Cardiac muscle cell (in vitro differentiated cells and primary cell): ENCODE results near the gene FADS1. TPM values are rescaled to one million over a fixed set of nuclear protein-coding genes. Genes with fewer than 3 reads are reported as not detected.
A peak's percentile ranks its signal among the peaks of the same experiment; 100 is the strongest.

Source experiments
- DNase-seq, 2 donors: peaks; one replicate each; pipeline versions ENCODE4 v3.0.0 to v3.0.0-alpha.2; 2010 to 2017; ENCODE audit warnings: low read depth in 1 of 2, low spot score in 1 of 2
- H3K27ac ChIP-seq: fragments of 200-600 bp; sonication (generic); 2 replicates; pipeline ENCODE4 v1.5.1; 2016
- H3K27me3 ChIP-seq: fragments of 200-600 bp; sonication (generic); 2 replicates; pipeline ENCODE4 v1.6.0; 2016; ENCODE audit warnings: control low read depth
- H3K36me3 ChIP-seq: fragments of 200-600 bp; sonication (generic); 2 replicates; pipeline ENCODE4 v1.5.1; 2016; ENCODE audit warnings: control low read depth
- H3K4me1 ChIP-seq: fragments of 200-600 bp; sonication (generic); 2 replicates; pipeline ENCODE4 v1.8.1; 2017; ENCODE audit warnings: low read depth, mild to moderate bottlenecking, mixed run types
- H3K4me3 ChIP-seq: fragments of 200-600 bp; sonication (generic); 2 replicates; pipeline ENCODE4 v1.5.1; 2016; ENCODE audit warnings: mild to moderate bottlenecking
- H3K9me3 ChIP-seq: fragments of 200-600 bp; sonication (generic); 2 replicates; pipeline ENCODE4 v1.5.1; 2017; ENCODE audit warnings: low read depth, mild to moderate bottlenecking, control low read depth
- CTCF ChIP-seq: IDR thresholded peaks from 2 replicates; pipeline ENCODE4 v1.5.1; 2012; ENCODE audit warnings: low read depth, mild to moderate bottlenecking, low read length
- polyA plus RNA-seq: library from polyadenylated mRNA; unstranded; fragments of >200 nt; fragmentation: Nextera tagmentation; extraction: Ambion mirVana; gene quantifications from 2 replicates; pipeline ENCODE4 v1.2.1, GENCODE V29; 2016
- total RNA-seq: library from RNA; depleted of rRNA; stranded (reverse); fragments of >200 nt; gene quantifications from 2 replicates; pipeline ENCODE4 v1.2.3, GENCODE V29; 2016

The FADS1 gene
- total and polyA plus RNA-seq, 2 experiments from 2014 or later, result 114 to 249 TPM

- peak in 1 of 2 donors; percentile 63 for DNase-seq
- Histone ChIP-seq H3K4me1 (no peaks in the 10 kb centered on the region), H3K9me3 (no peaks in the 10 kb centered on the region), H3K27ac (peak overlapping the region; percentile 12), H3K4me3 (no peak overlapping the region), H3K36me3 (peaks cover 20% of the 10 kb centered on the region), H3K27me3 (no peaks in the 10 kb centered on the region)
- no peak for TF ChIP-seq CTCF
These were observed 32.9 kb downstream of the FADS1 start for GRCh38 chr11:61783717-61784505.

- DNase-seq, result no peak
- H3K9me3 ChIP-seq, result no peaks in the 10 kb centered on the region
- no peak overlapping the region for H3K27ac ChIP-seq
- no peak for TF ChIP-seq CTCF
- peaks cover 26% of the 10 kb centered on the region for H3K36me3 ChIP-seq
- no peak overlapping the region for H3K4me3 ChIP-seq
- no peaks in the 10 kb centered on the region for H3K4me1 ChIP-seq
- no peaks in the 10 kb centered on the region for H3K27me3 ChIP-seq
These were observed 34.0 kb downstream of the FADS1 start for GRCh38 chr11:61782841-61783240.

GRCh38 chr11:61782299-61782698 lies 34.5 kb downstream of the FADS1 start:
- H3K27ac ChIP-seq, result no peak overlapping the region
- no peak for TF ChIP-seq CTCF
- H3K4me1 ChIP-seq, result no peaks in the 10 kb centered on the region
- no peak for DNase-seq
- no peaks in the 10 kb centered on the region for H3K27me3 ChIP-seq
- H3K36me3 ChIP-seq, result peaks cover 24% of the 10 kb centered on the region
- H3K4me3 ChIP-seq, result no peak overlapping the region
- H3K9me3 ChIP-seq, result no peaks in the 10 kb centered on the region

- peaks cover 20% of the 10 kb centered on the region for H3K36me3 ChIP-seq
- DNase-seq, result no peak
- no peak overlapping the region for H3K4me3 ChIP-seq
- no peaks in the 10 kb centered on the region for H3K27me3 ChIP-seq
- H3K9me3 ChIP-seq, result no peaks in the 10 kb centered on the region
- no peak overlapping the region for H3K27ac ChIP-seq
- no peaks in the 10 kb centered on the region for H3K4me1 ChIP-seq
- TF ChIP-seq CTCF, result no peak
These were observed 35.2 kb downstream of the FADS1 start for GRCh38 chr11:61781585-61781984.

- no peak for TF ChIP-seq CTCF
- Histone ChIP-seq H3K4me1 (no peaks in the 10 kb centered on the region), H3K4me3 (no peak overlapping the region), H3K27me3 (no peaks in the 10 kb centered on the region), H3K27ac (no peak overlapping the region), H3K36me3 (peaks cover 14% of the 10 kb centered on the region), H3K9me3 (no peaks in the 10 kb centered on the region)
- DNase-seq, result no peak
These were observed 36.1 kb downstream of the FADS1 start for GRCh38 chr11:61780581-61781162.
